ENCODE results near the gene OVCA2.

DNA sequence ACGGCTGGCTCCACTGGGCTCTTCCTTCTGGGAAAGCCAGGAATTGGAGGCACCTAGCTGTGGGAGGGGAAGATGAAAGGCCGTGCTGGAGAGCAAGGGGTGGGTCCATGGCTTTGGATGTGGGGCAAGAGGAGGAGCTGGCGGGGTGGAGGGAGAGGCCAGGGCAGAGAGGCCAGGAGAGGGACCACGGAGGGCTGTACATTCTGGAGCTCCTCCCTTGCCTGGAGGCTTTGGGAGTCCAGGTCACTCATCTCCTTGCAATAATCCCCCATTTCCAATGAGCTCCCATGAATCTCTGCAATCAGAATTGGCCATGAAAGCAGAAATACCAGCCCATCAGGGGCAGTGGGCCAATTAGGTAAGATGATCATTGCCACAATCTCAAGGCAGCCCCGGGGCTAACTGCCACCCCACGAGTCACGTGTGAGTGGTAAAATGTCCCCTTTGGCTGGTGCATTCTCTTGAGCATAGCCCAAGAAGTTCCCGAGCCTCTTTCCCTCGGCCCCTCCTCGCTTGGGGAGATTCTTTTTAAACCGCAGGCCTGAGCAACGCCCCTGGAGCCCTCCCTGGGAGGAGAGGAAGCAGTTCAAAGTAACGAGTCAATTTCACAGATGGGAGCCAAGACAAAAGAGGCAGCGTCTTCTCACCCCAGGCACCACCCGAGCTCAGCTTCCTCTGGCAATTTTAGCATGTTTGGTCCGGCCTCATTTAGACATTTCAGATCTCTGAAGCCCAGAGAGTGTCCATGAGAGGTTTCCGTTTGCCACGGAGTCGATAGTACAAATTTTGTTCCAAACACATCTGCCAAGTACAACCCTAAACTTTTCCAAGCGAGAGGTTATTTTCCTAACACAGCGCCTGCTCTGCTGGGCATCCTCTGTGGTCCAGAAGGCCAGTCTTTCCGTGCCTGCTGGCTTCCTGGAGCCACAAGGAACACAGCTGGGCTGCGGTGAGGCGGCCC lies 30.1 kb upstream of the OVCA2 start:
- TF ChIP-seq POLR2AphosphoS5 (IDR thresholded peaks at IDR 0.05; ENCODE audit: low read depth, low read length) (no peak), SIN3A (IDR thresholded peaks at IDR 0.05; ENCODE audit: borderline replicate concordance, insufficient read depth, low read depth, low read length) (no peak)
- TF ChIP-seq, protein P1, sequence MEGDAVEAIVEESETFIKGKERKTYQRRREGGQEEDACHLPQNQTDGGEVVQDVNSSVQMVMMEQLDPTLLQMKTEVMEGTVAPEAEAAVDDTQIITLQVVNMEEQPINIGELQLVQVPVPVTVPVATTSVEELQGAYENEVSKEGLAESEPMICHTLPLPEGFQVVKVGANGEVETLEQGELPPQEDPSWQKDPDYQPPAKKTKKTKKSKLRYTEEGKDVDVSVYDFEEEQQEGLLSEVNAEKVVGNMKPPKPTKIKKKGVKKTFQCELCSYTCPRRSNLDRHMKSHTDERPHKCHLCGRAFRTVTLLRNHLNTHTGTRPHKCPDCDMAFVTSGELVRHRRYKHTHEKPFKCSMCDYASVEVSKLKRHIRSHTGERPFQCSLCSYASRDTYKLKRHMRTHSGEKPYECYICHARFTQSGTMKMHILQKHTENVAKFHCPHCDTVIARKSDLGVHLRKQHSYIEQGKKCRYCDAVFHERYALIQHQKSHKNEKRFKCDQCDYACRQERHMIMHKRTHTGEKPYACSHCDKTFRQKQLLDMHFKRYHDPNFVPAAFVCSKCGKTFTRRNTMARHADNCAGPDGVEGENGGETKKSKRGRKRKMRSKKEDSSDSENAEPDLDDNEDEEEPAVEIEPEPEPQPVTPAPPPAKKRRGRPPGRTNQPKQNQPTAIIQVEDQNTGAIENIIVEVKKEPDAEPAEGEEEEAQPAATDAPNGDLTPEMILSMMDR (IDR thresholded peaks at IDR 0.05): no peak
